Glutamatergic neuron (in vitro differentiated cells): ENCODE measurements around the gene DCXR. TPM values are rescaled to one million over a fixed set of nuclear protein-coding genes. Genes with fewer than 3 reads are reported as not detected.
A peak's percentile ranks its signal among the peaks of the same experiment; 100 is the strongest.

Experiments used
- DNase-seq: peaks from one replicate; pipeline ENCODE4 v3.0.0; 2022
- H3K27ac Mint-ChIP-seq: one replicate; pipeline ENCODE4 v1.8.0; 2020; ENCODE audit warnings: mild to moderate bottlenecking, mixed read lengths, inconsistent platforms; ENCODE audit not compliant: unreplicated experiment
- H3K27me3 Mint-ChIP-seq: one replicate; pipeline ENCODE4 v1.8.0; 2020; ENCODE audit warnings: mild to moderate bottlenecking, moderate library complexity, mixed read lengths, inconsistent platforms; ENCODE audit not compliant: unreplicated experiment
- H3K36me3 Mint-ChIP-seq: one replicate; pipeline ENCODE4 v1.8.0; 2020; ENCODE audit warnings: mild to moderate bottlenecking, mixed read lengths, inconsistent platforms; ENCODE audit not compliant: unreplicated experiment
- H3K4me1 Mint-ChIP-seq: one replicate; pipeline ENCODE4 v1.8.0; 2020; ENCODE audit warnings: mild to moderate bottlenecking, low read depth, mixed read lengths, inconsistent platforms; ENCODE audit not compliant: unreplicated experiment
- H3K4me3 Mint-ChIP-seq: one replicate; pipeline ENCODE4 v1.8.0; 2020; ENCODE audit warnings: mild to moderate bottlenecking, mixed read lengths, inconsistent platforms; ENCODE audit not compliant: unreplicated experiment
- H3K9me3 Mint-ChIP-seq: one replicate; pipeline ENCODE4 v1.8.0; 2020; ENCODE audit warnings: mild to moderate bottlenecking, moderate library complexity, mixed read lengths, inconsistent platforms; ENCODE audit not compliant: unreplicated experiment
- CTCF ChIP-seq: fragments of 200-600 bp; sonication (generic); IDR thresholded peaks from one replicate; pipeline ENCODE4 v1.5.0; 2021; ENCODE audit not compliant: partially characterized antibody, unreplicated experiment
- total RNA-seq: library from RNA; stranded (reverse); fragmentation: NEBNext Ultra II Directional; extraction: Animal tissue kit (Norgen Biotek cat#: 25700); gene quantifications from one replicate; pipeline ENCODE4 v1.2.1, GENCODE V29; 2021; ENCODE audit not compliant: unreplicated experiment

DCXR gene
- total RNA-seq, 1 donor from 2014 or later: 89.5 TPM

DNA sequence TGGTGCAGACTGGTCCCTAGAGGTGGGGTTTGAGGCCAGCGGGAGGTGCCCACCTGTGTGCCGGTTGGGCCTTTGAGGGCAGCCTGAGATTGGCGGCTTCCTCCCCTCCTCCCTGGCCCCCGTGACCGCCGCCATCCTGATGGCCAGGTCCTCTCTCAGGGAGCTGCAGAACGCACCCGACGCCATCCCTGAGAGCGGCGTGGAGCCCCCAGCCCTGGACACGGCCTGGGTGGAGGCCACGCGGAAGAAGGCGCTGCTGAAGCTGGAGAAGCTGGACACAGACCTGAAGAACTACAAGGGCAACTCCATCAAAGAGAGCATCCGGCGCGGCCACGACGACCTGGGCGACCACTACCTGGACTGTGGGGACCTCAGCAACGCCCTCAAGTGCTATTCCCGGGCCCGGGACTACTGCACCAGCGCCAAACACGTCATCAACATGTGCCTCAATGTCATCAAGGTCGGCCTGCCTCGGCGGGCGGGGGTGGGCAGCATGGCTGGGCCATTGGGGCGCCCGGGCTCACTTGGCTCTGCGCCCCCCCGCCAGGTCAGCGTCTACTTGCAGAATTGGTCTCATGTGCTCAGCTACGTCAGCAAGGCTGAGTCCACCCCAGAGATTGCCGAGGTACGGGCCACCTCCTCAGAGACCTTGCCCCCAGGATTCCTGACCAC, 17.0 kb upstream of the DCXR start:
- Mint-ChIP-seq H3K9me3 (no peaks in the 10 kb centered on the region), H3K36me3 (no peaks in the 10 kb centered on the region), H3K27ac (no peak overlapping the region), H3K27me3 (no peaks in the 10 kb centered on the region), H3K4me3 (no peak overlapping the region), H3K4me1 (no peaks in the 10 kb centered on the region)
- no peak for DNase-seq
- TF ChIP-seq CTCF: no peak

DNA sequence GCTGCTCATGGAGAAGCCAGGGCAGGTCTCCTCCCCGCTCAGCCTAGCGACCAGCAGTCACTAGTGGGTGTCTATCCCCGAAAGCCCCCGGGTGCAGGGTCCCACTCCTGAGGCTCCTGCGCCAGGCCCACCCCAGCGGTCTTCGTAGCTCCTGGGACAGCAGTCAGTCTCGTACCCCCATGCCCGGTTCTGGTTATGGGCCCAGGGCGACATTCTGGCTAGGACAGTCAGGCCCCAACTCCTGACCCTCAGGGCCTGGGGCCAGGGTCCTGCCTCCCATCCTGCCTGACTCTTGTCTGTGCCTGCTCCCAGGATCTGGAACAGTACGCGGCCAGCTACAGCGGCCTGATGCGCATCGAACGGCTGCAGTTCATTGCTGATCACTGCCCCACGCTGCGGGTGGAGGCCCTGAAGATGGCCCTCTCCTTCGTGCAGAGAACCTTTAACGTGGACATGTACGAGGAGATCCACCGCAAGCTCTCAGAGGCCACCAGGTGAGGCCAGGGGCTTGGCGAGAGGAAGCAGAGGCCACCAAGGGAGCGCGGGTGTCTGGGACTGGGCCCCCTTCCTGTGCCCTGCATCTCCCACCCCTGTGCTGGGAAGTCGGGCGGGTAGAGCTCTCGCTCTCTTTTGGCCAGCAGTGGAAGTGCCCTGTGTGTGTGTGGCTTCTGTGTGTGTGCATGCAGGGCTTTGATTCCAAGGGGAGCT, 16.2 kb upstream of the DCXR start:
- no peaks in the 10 kb centered on the region for H3K9me3 Mint-ChIP-seq
- peak overlapping the region; percentile 28 for H3K27ac Mint-ChIP-seq

GRCh38 chr17:82053130-82053529, 15.6 kb upstream of the DCXR start:
- TF ChIP-seq CTCF: no peak
- H3K27me3 Mint-ChIP-seq: peaks cover 1% of the 10 kb centered on the region
- no peak for DNase-seq
- peak overlapping the region; percentile 28 for H3K27ac Mint-ChIP-seq
- no peaks in the 10 kb centered on the region for H3K9me3 Mint-ChIP-seq
- no peaks in the 10 kb centered on the region for H3K36me3 Mint-ChIP-seq
- no peaks in the 10 kb centered on the region for H3K4me1 Mint-ChIP-seq
- peak overlapping the region; percentile 74 for H3K4me3 Mint-ChIP-seq

More for the DNA sequence above, 16.2 kb upstream of the DCXR start:
- DNase-seq: no peak
- Mint-ChIP-seq H3K27me3 (peaks cover 1% of the 10 kb centered on the region), H3K4me3 (peak overlapping the region; percentile 71), H3K4me1 (no peaks in the 10 kb centered on the region), H3K36me3 (no peaks in the 10 kb centered on the region)
- no peak for TF ChIP-seq CTCF

DNA sequence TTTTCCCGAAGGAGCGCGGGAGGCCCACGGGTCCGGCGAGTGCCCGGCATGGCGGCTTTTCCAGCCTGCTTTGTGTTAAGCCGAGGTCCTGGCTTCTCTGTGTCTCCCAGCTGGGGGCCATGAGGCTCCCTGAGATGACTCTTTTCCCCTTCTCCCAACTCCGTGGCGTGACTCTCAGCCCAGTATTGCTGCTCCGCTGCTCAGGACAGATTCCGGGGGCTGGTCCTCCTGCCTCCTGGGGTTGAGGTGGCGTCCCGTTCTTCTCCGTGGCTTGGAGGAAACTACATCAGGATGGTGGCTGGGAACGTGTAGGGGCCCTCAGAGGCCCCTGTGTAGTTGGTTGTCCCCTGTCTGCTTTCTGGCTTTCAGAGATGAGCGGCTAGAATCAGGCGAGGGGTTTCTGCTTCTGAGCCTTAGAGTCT, 15.2 kb upstream of the DCXR start:
- Mint-ChIP-seq H3K27ac (no peak overlapping the region), H3K27me3 (peaks cover 1% of the 10 kb centered on the region), H3K9me3 (no peaks in the 10 kb centered on the region), H3K4me1 (no peaks in the 10 kb centered on the region), H3K4me3 (peak overlapping the region; percentile 74), H3K36me3 (no peaks in the 10 kb centered on the region)
- no peak for DNase-seq
- TF ChIP-seq CTCF: no peak
